Kidney (tissue), 14 donors: ENCODE measurements around the gene CLDN24. TPM values are rescaled to one million over a fixed set of nuclear protein-coding genes. Genes with fewer than 3 reads are reported as not detected.

Experiments
- DNase-seq, 5 donors: peaks; one replicate each; pipeline ENCODE4 v3.0.0-alpha.2; 2013 to 2020
- FAIRE-seq: peaks from 2 replicates; lab custom pipeline; 2012; peaks lifted over from hg19 to GRCh38; lab: Jason Lieb, UNC
- H3K27ac ChIP-seq, 2 donors: one replicate each; pipeline ENCODE4 v1.7.0; 2013; ENCODE audit warnings: low read depth in 2 of 2, low read length in 2 of 2, inconsistent platforms in 1 of 2
- H3K27me3 ChIP-seq: one replicate; pipeline ENCODE4 v1.7.1; 2013; ENCODE audit warnings: low read length, inconsistent platforms; ENCODE audit not compliant: control insufficient read depth, insufficient read depth
- H3K36me3 ChIP-seq, 3 donors: one replicate each; pipeline versions ENCODE4 v1.7.0 to v1.7.1; 2013; ENCODE audit warnings: low read length in 3 of 3, control low read depth in 1 of 3, inconsistent platforms in 1 of 3; ENCODE audit not compliant: insufficient read depth in 3 of 3, control insufficient read depth in 2 of 3
- H3K4me1 ChIP-seq, 3 donors: one replicate each; pipeline versions ENCODE4 v1.7.0 to v1.7.1; 2013; ENCODE audit warnings: low read length in 3 of 3, inconsistent platforms in 1 of 3, low read depth in 1 of 3; ENCODE audit not compliant: control insufficient read depth in 2 of 3, insufficient read depth in 2 of 3
- H3K4me3 ChIP-seq, 3 donors: one replicate each; pipeline versions ENCODE4 v1.7.0 to v1.8.1; 2013; ENCODE audit warnings: low read length in 3 of 3, control low read depth in 1 of 3, inconsistent platforms in 1 of 3
- H3K9ac ChIP-seq, 3 donors: one replicate each; pipeline versions ENCODE4 v1.7.0 to v1.7.1; 2013; ENCODE audit warnings: low read length in 3 of 3, control low read depth in 1 of 3, inconsistent platforms in 1 of 3
- H3K9me3 ChIP-seq, 3 donors: one replicate each; pipeline versions ENCODE4 v1.7.0 to v1.7.1; 2013; ENCODE audit warnings: low read length in 3 of 3, control low read depth in 1 of 3, inconsistent platforms in 1 of 3; ENCODE audit not compliant: control insufficient read depth in 2 of 3, insufficient read depth in 1 of 3
- CTCF ChIP-seq: IDR thresholded peaks from 3 replicates; pipeline ENCODE4 v1.5.1; 2012; ENCODE audit warnings: mild to moderate bottlenecking, moderate library complexity, borderline replicate concordance; ENCODE audit not compliant: insufficient read depth; ENCODE audit errors: extremely low read depth
- intact Hi-C: fragments of 100-400 bp; cut with DNase I; formaldehyde crosslinking; loops from one replicate; pipeline ENCODE4 v1.11.1; 2022
- polyA plus RNA-seq: library from polyadenylated mRNA; stranded (reverse); fragments of 350-450 nt; fragmentation: Illumina TruSeq; extraction: RNeasy Lipid Tissue Mini Kit (QIAGEN cat#74804); gene quantifications from one replicate; pipeline ENCODE4 v1.2.3, GENCODE V29; 2014; ENCODE audit warnings: low read depth, low replicate concordance; ENCODE audit not compliant: insufficient read depth
- total RNA-seq: library from RNA; stranded (reverse); fragmentation: NEBNext Ultra II Directional; extraction: Animal tissue kit (Norgen Biotek cat#: 25700); gene quantifications from one replicate; pipeline ENCODE4 v1.2.1, GENCODE V29; 2021
- donor health status: control.
- donor health status: control.
- donor health status: control.
- donor health status: control.
- donor health status: control.
- donor health status: DM: yes; HTN: yes; CAD: no.
- donor health status: Normal renal cell carcinoma (clear cell type).

Gene CLDN24
- total and polyA plus RNA-seq, 2 donors from 2014 or later, result not detected

- intact Hi-C loops, result no loop called here
- no peak overlapping the region for H3K4me3 ChIP-seq
- peaks cover 0 to 4% (median 0%) of the 10 kb centered on the region in 3 donors for H3K4me1 ChIP-seq
- H3K9me3 ChIP-seq, result no peaks in the 10 kb centered on the region
- H3K27me3 ChIP-seq, result no peaks in the 10 kb centered on the region
- DNase-seq (peak in 1 of 5 donors; percentile 40), FAIRE-seq (no peak)
- no peaks in the 10 kb centered on the region for H3K36me3 ChIP-seq
- no peak for TF ChIP-seq CTCF
- H3K27ac ChIP-seq, result no peak overlapping the region
- H3K9ac ChIP-seq, result no peak overlapping the region
Measured at GRCh38 chr4:183344523-183345255, 22.5 kb upstream of the CLDN24 start.

GRCh38 chr4:183343730-183344129 is 21.5 kb upstream of the CLDN24 start:
- no peak overlapping the region for H3K27ac ChIP-seq
- no peak for FAIRE-seq
- intact Hi-C loops, result no loop called here
- no peak overlapping the region for H3K4me3 ChIP-seq
- H3K27me3 ChIP-seq, result no peaks in the 10 kb centered on the region
- H3K36me3 ChIP-seq, result no peaks in the 10 kb centered on the region
- no peak overlapping the region for H3K9ac ChIP-seq
- peak in 1 of 5 donors; percentile 38 for DNase-seq
- H3K9me3 ChIP-seq, result no peaks in the 10 kb centered on the region
- H3K4me1 ChIP-seq, result peaks cover 0 to 3% (median 0%) of the 10 kb centered on the region in 3 donors
- TF ChIP-seq CTCF, result no peak

GRCh38 chr4:183342541-183343533 is 20.6 kb upstream of the CLDN24 start:
- Histone ChIP-seq H3K4me3 (no peak overlapping the region), H3K27me3 (no peaks in the 10 kb centered on the region), H3K9me3 (no peaks in the 10 kb centered on the region), H3K27ac (no peak overlapping the region), H3K9ac (no peak overlapping the region), H3K4me1 (no peaks in the 10 kb centered on the region), H3K36me3 (no peaks in the 10 kb centered on the region)
- DNase-seq (peak in 4 of 5 donors; percentile 51 to 74 (median 66)), FAIRE-seq (no peak)
- intact Hi-C loops, result no loop called here
- no peak for TF ChIP-seq CTCF
